Liver (tissue), 9 donors: ENCODE measurements around the gene FAM210B. TPM values are rescaled to one million over a fixed set of nuclear protein-coding genes. Genes with fewer than 3 reads are reported as not detected.

ENCODE experiments used
- DNase-seq: peaks from one replicate; pipeline ENCODE4 v3.0.0-alpha.2; 2017; ENCODE audit warnings: low spot score
- H3K27ac ChIP-seq, 2 donors: one replicate each; pipeline ENCODE4 v1.7.0; 2013; ENCODE audit warnings: inconsistent platforms in 2 of 2, low read length in 2 of 2, control low read depth in 1 of 2, low read depth in 1 of 2, mild to moderate bottlenecking in 1 of 2
- H3K27me3 ChIP-seq, 4 donors: one replicate each; pipeline versions ENCODE4 v1.6.1 to v1.7.0; 2013; ENCODE audit warnings: low read length in 3 of 4, inconsistent platforms in 1 of 4, mild to moderate bottlenecking in 1 of 4, moderate library complexity in 1 of 4; ENCODE audit not compliant: control insufficient read depth in 4 of 4, insufficient read depth in 4 of 4
- H3K36me3 ChIP-seq, 4 donors: one replicate each; pipeline versions ENCODE4 v1.6.1 to v1.7.0; 2013; ENCODE audit warnings: low read length in 3 of 4, mild to moderate bottlenecking in 3 of 4, low read depth in 1 of 4, moderate library complexity in 1 of 4; ENCODE audit not compliant: control insufficient read depth in 4 of 4, insufficient read depth in 3 of 4
- H3K4me1 ChIP-seq, 4 donors: one replicate each; pipeline versions ENCODE4 v1.6.1 to v1.7.0; 2013; ENCODE audit warnings: low read length in 3 of 4, mild to moderate bottlenecking in 3 of 4, moderate library complexity in 1 of 4; ENCODE audit not compliant: control insufficient read depth in 4 of 4, insufficient read depth in 4 of 4
- H3K4me3 ChIP-seq, 3 donors: one replicate each; pipeline versions ENCODE4 v1.6.1 to v1.7.0; 2013; ENCODE audit warnings: low read length in 3 of 3, control low read depth in 1 of 3, low read depth in 1 of 3, mild to moderate bottlenecking in 1 of 3
- H3K9ac ChIP-seq, 2 donors: one replicate each; pipeline ENCODE4 v1.7.0; 2013; ENCODE audit warnings: low read length in 2 of 2, mild to moderate bottlenecking in 2 of 2, moderate library complexity in 2 of 2, control low read depth in 1 of 2, low read depth in 1 of 2
- H3K9me3 ChIP-seq, 4 donors: one replicate each; pipeline versions ENCODE4 v1.6.1 to v1.7.0; 2013; ENCODE audit warnings: low read length in 3 of 4; ENCODE audit not compliant: control insufficient read depth in 4 of 4
- CTCF ChIP-seq: fragments of 150-350 bp; IDR thresholded peaks from 2 replicates; pipeline ENCODE4 v1.5.1; 2017; ENCODE audit warnings: improper control_type of control experiment, low read depth, low read length; ENCODE audit not compliant: missing input control
- EGR1 ChIP-seq, 2 donors: IDR thresholded peaks; 2 replicates each; pipeline ENCODE4 v1.6.1; 2016 to 2018; ENCODE audit warnings: antibody characterized with exemption in 2 of 2, low read depth in 2 of 2
- FOXA1 ChIP-seq: IDR thresholded peaks from 2 replicates; pipeline ENCODE4 v1.6.1; 2016; ENCODE audit warnings: antibody characterized with exemption
- GABPA ChIP-seq, 2 donors: IDR thresholded peaks in 1 of 2; conservative IDR thresholded peaks in 1 of 2; 2 replicates each; pipeline ENCODE4 v1.6.1; 2016; ENCODE audit warnings: antibody characterized with exemption in 2 of 2, mild to moderate bottlenecking in 1 of 2, moderate library complexity in 1 of 2
- HNF4A ChIP-seq, 2 donors: conservative IDR thresholded peaks; 2 replicates each; pipeline ENCODE4 v1.6.1; 2016; ENCODE audit warnings: antibody characterized with exemption in 2 of 2, mild to moderate bottlenecking in 2 of 2
- JUND ChIP-seq, 2 donors: IDR thresholded peaks; 2 replicates each; pipeline ENCODE4 v1.6.1; 2016; ENCODE audit warnings: antibody characterized with exemption in 2 of 2
- MAX ChIP-seq: IDR thresholded peaks from 2 replicates; pipeline ENCODE4 v1.6.1; 2016; ENCODE audit warnings: antibody characterized with exemption
- NR2F2 ChIP-seq: IDR thresholded peaks from 2 replicates; pipeline ENCODE4 v1.6.1; 2016; ENCODE audit warnings: antibody characterized with exemption
- REST ChIP-seq: IDR thresholded peaks from 2 replicates; pipeline ENCODE4 v1.6.1; 2016; ENCODE audit warnings: antibody characterized with exemption, mild to moderate bottlenecking
- RXRA ChIP-seq, 2 donors: IDR thresholded peaks; 2 replicates each; pipeline ENCODE4 v1.6.1; 2017 to 2018; ENCODE audit warnings: antibody characterized with exemption in 2 of 2, mild to moderate bottlenecking in 1 of 2
- SP1 ChIP-seq: IDR thresholded peaks from 2 replicates; pipeline ENCODE4 v1.6.1; 2018; ENCODE audit warnings: antibody characterized with exemption, mild to moderate bottlenecking
- TAF1 ChIP-seq: conservative IDR thresholded peaks from 2 replicates; pipeline ENCODE4 v1.6.1; 2016; ENCODE audit warnings: antibody characterized with exemption, mild to moderate bottlenecking
- YY1 ChIP-seq: IDR thresholded peaks from 2 replicates; pipeline ENCODE4 v1.6.1; 2016; ENCODE audit warnings: antibody characterized with exemption, mild to moderate bottlenecking
- WGBS: extraction: QIAGEN DNeasy Blood & Tissue Kit; methylation state at CpG from one replicate; pipeline ENCODE4 v1.1.7; 2013; 5-methylcytosine and 5-hydroxymethylcytosine counted together
- polyA plus RNA-seq, 2 donors: library from polyadenylated mRNA; stranded (reverse) in 1 of 2; unstranded in 1 of 2; fragments of 200-250 nt in 1 of 2; fragments of >200 nt in 1 of 2; fragmentation: Nextera tagmentation in 1 of 2; extraction: Ambion mirVana in 1 of 2; gene quantifications; one replicate each; pipeline versions ENCODE4 v1.2.1 to v1.2.3, GENCODE V29; 2013 to 2015
- total RNA-seq, 2 donors: library from RNA; depleted of rRNA; stranded (reverse); fragments of >200 nt; gene quantifications; one replicate each; pipeline ENCODE4 v1.2.3, GENCODE V29; 2014
- donor health status: healthy.
- donor health status: healthy.
- donor health status: healthy.
- donor health status: healthy.
- donor health status: healthy.

Gene FAM210B
- total RNA-seq (100 to 1,000 TPM in 1 of 2 donors, 10 to 100 TPM in 1; 21.8 to 139 TPM), polyA plus RNA-seq (10 to 100 TPM; 26.2 to 35.1 TPM)

GRCh38 chr20:56358600-56359211, at the start of gene FAM210B:
FAM210B (plus strand) TSS chr20:56358974; CDS start chr20:56359006, 32 bp downstream.
- H3K9me3 ChIP-seq: no peaks in the 10 kb centered on the region
- H3K4me3 ChIP-seq: peak within 1 kb of the TSS; percentile 65 to 96 (median 78)
- TF ChIP-seq SP1 (peak; percentile 52), EGR1 (IDR thresholded peaks at IDR 0.05; ENCODE audit: low read depth in 2 of 2) (peak in 1 of 2 donors; percentile 14), CTCF (no peak)
- H3K27me3 ChIP-seq: no peaks in the 10 kb centered on the region
- WGBS: 2% methylated on average over 63 of the region's 63 CpGs
- H3K4me1 ChIP-seq: peaks cover 8 to 18% (median 11%) of the 10 kb centered on the region in 4 donors
- H3K27ac ChIP-seq: peak within 1 kb of the TSS; percentile 52 to 74
- no peaks in the 10 kb centered on the region for H3K36me3 ChIP-seq
- peak; percentile 88 for DNase-seq
- peak within 1 kb of the TSS; percentile 30 to 76 for H3K9ac ChIP-seq

- DNase-seq: no peak
- Histone ChIP-seq H3K9me3 (no peaks in the 10 kb centered on the region), H3K4me3 (no peak overlapping the region), H3K9ac (no peak overlapping the region), H3K4me1 (no peaks in the 10 kb centered on the region), H3K27ac (no peak overlapping the region), H3K27me3 (peaks cover 0 to 3% (median 0%) of the 10 kb centered on the region in 4 donors), H3K36me3 (no peaks in the 10 kb centered on the region)
- no peak for TF ChIP-seq YY1
- no peak for TF ChIP-seq JUND (IDR thresholded peaks at IDR 0.05)
- TF ChIP-seq EGR1 (IDR thresholded peaks at IDR 0.05; ENCODE audit: low read depth in 2 of 2): no peak
- no peak for TF ChIP-seq NR2F2
- TF ChIP-seq MAX: no peak
- no peak for TF ChIP-seq GABPA (IDR thresholded peaks at IDR 0.05 in 1 of 2, conservative IDR thresholded peaks at IDR 0.05 in 1 of 2)
- 72% methylated on average over 8 of the region's 8 CpGs for WGBS
Measured at GRCh38 chr20:56316051-56316450, 42.7 kb upstream of the FAM210B start.

GRCh38 chr20:56316483-56316882, 42.3 kb upstream of the FAM210B start:
- Histone ChIP-seq H3K4me3 (no peak overlapping the region), H3K36me3 (no peaks in the 10 kb centered on the region), H3K4me1 (no peaks in the 10 kb centered on the region), H3K27me3 (peaks cover 0 to 3% (median 0%) of the 10 kb centered on the region in 4 donors), H3K9me3 (no peaks in the 10 kb centered on the region), H3K27ac (no peak overlapping the region), H3K9ac (no peak overlapping the region)
- DNase-seq: no peak
- 83% methylated on average over 3 of the region's 3 CpGs for WGBS
- TF ChIP-seq JUND (IDR thresholded peaks at IDR 0.05): no peak
- no peak for TF ChIP-seq RXRA (IDR thresholded peaks at IDR 0.05)
- TF ChIP-seq MAX: no peak
- no peak for TF ChIP-seq REST
- no peak for TF ChIP-seq TAF1
- no peak for TF ChIP-seq HNF4A (conservative IDR thresholded peaks at IDR 0.05)
- TF ChIP-seq SP1: no peak
- no peak for TF ChIP-seq EGR1 (IDR thresholded peaks at IDR 0.05; ENCODE audit: low read depth in 2 of 2)
- TF ChIP-seq CTCF: no peak
- no peak for TF ChIP-seq FOXA1
